Retinal pigment epithelial cell (primary cell): ENCODE results near the gene DIP2B.

Source experiments
- DNase-seq: peaks from one replicate; pipeline ENCODE4 v3.0.0-alpha.2; 2010; ENCODE audit warnings: low read depth
- H3K4me3 ChIP-seq: 2 replicates; pipeline ENCODE4 v1.5.1; 2011; ENCODE audit warnings: mild to moderate bottlenecking, low read length, control low read depth, moderate library complexity
- CTCF ChIP-seq: conservative IDR thresholded peaks from 2 replicates; pipeline ENCODE4 v1.5.1; 2011; ENCODE audit warnings: low read depth, low read length, control low read depth, inconsistent platforms

The DIP2B gene

GRCh38 chr12:50640321-50640939, 135.6 kb downstream of the DIP2B start:
- no peak for DNase-seq
- H3K4me3 ChIP-seq = no peak overlapping the region
- TF ChIP-seq CTCF = no peak

- no peak for TF ChIP-seq CTCF
- DNase-seq = no peak
- no peak overlapping the region for H3K4me3 ChIP-seq
Observed at GRCh38 chr12:50641566-50641965, 136.8 kb downstream of the DIP2B start.

GRCh38 chr12:50642035-50642451, 137.3 kb downstream of the DIP2B start:
- H3K4me3 ChIP-seq = no peak overlapping the region
- DNase-seq = no peak
- TF ChIP-seq CTCF = no peak

- no peak overlapping the region for H3K4me3 ChIP-seq
- TF ChIP-seq CTCF = no peak
- DNase-seq = no peak
Observed at GRCh38 chr12:50642761-50643160, 138.0 kb downstream of the DIP2B start.

GRCh38 chr12:50647031-50647430, 142.2 kb downstream of the DIP2B start:
- H3K4me3 ChIP-seq = no peak overlapping the region
- no peak for TF ChIP-seq CTCF
- no peak for DNase-seq

GRCh38 chr12:50647479-50647878, 142.7 kb downstream of the DIP2B start:
- no peak overlapping the region for H3K4me3 ChIP-seq
- TF ChIP-seq CTCF = no peak
- DNase-seq = no peak

- no peak for DNase-seq
- no peak overlapping the region for H3K4me3 ChIP-seq
- no peak for TF ChIP-seq CTCF
Observed at GRCh38 chr12:50650285-50650684, 145.5 kb downstream of the DIP2B start.
